Adrenal gland (tissue), 12 donors: Measurements from ENCODE around the gene FHL3. TPM values are rescaled to one million over a fixed set of nuclear protein-coding genes. Genes with fewer than 3 reads are reported as not detected.
"Not testable (repeated sequence)": the region's sequence is repeated elsewhere in the genome, so short reads cannot be mapped to it uniquely, and the experiment has no call there.

Experiments
- DNase-seq, 7 donors: peaks; one replicate each; pipeline ENCODE4 v3.0.0-alpha.2; 2019 to 2020
- H3K27ac ChIP-seq, 5 donors: fragments of 200-600 bp; sonication (generic) in 4 of 5; 1 replicate in 3 of 5; 2 replicates in 2 of 5; pipeline versions ENCODE4 v1.5.1 to v1.8.0; 2016 to 2020; ENCODE audit warnings: mild to moderate bottlenecking in 1 of 5
- H3K27me3 ChIP-seq: fragments of 200-600 bp; 2 replicates; pipeline ENCODE4 v1.8.0; 2021
- H3K36me3 ChIP-seq, 2 donors: fragments of 200-600 bp; replicated peaks in 1 of 2; 1 replicate in 1 of 2; 2 replicates in 1 of 2; pipeline versions ENCODE4 v1.5.1 to v1.8.0; 2018 to 2022
- H3K4me1 ChIP-seq, 2 donors: fragments of 200-600 bp; replicated peaks in 1 of 2; 1 replicate in 1 of 2; 2 replicates in 1 of 2; pipeline versions ENCODE4 v1.5.1 to v1.8.0; 2018 to 2021
- H3K4me3 ChIP-seq, 4 donors: fragments of 200-600 bp; sonication (generic) in 3 of 4; one replicate each; pipeline ENCODE4 v1.5.1; 2016 to 2018
- H3K9me3 ChIP-seq, 3 donors: fragments of 200-600 bp; sonication (generic) in 1 of 3; replicated peaks in 1 of 3; 1 replicate in 2 of 3; 2 replicates in 1 of 3; pipeline versions ENCODE4 v1.5.1 to v1.8.0; 2016 to 2021
- POLR2A ChIP-seq, 2 donors: fragments of 450-650 bp; IDR thresholded peaks; one replicate each; pipeline ENCODE4 v1.6.1; 2017; ENCODE audit warnings: antibody characterized with exemption in 2 of 2, mild to moderate bottlenecking in 2 of 2, moderate library complexity in 1 of 2
- WGBS, 4 donors: extraction: QIAGEN DNeasy Blood & Tissue Kit in 2 of 4; methylation state at CpG; one replicate each; pipeline versions ENCODE4 v1.1.5 to v1.1.7; 2013 to 2017; 5-methylcytosine and 5-hydroxymethylcytosine counted together
- intact Hi-C, 2 donors: fragments of 100-400 bp; cut with DNase I; formaldehyde crosslinking; loops; one replicate each; pipeline versions ENCODE4 v1.14.1 to v1.15.0; 2022 to 2023
- polyA plus RNA-seq, 3 donors: library from polyadenylated mRNA; stranded (reverse); fragments of 200-250 nt in 2 of 3; fragments of 350-450 nt in 1 of 3; fragmentation: Illumina TruSeq in 1 of 3; extraction: RNeasy Lipid Tissue Mini Kit (QIAGEN cat#74804) in 1 of 3; gene quantifications; one replicate each; pipeline ENCODE4 v1.2.3, GENCODE V29; 2013 to 2014
- total RNA-seq, 9 donors: library from RNA; depleted of rRNA in 4 of 9; stranded (reverse); fragments of >200 nt in 4 of 9; fragments of 120-200 nt in 1 of 9; fragmentation: NEBNext Ultra II Directional in 1 of 9; extraction: Animal tissue kit (Norgen Biotek cat#: 25700) in 1 of 9; gene quantifications; one replicate each; pipeline versions ENCODE4 v1.1.0 to v1.2.4, GENCODE V29; 2013 to 2023
- TF ChIP-seq, protein P1 (sequence below), 6 experiments: fragments of 450-650 bp in 4 of 6; fragments of 200-600 bp in 2 of 6; sonication (generic) in 1 of 6; IDR thresholded peaks; 1 replicate in 5 of 6; 2 replicates in 1 of 6; pipeline versions ENCODE4 v1.5.1 to v1.8.0; 2016 to 2021; ENCODE audit warnings: antibody characterized with exemption in 6 of 6, mild to moderate bottlenecking in 2 of 6, moderate library complexity in 1 of 6
- donor health status: healthy with polysubstance abuse.
- donor health status: Bipolar disorder and iron deficiency.
- donor health status: DM: yes; HTN: yes; CAD: no.
- donor health status: DM: no; HTN: no; CAD: no.
- donor health status: DM: no; HTN: no; CAD: no.
- donor health status: DM: yes; HTN: yes; CAD: no.

FHL3 gene
- total and polyA plus RNA-seq, 12 donors = 5.8 to 47.6 (median 23.2) TPM

DNA sequence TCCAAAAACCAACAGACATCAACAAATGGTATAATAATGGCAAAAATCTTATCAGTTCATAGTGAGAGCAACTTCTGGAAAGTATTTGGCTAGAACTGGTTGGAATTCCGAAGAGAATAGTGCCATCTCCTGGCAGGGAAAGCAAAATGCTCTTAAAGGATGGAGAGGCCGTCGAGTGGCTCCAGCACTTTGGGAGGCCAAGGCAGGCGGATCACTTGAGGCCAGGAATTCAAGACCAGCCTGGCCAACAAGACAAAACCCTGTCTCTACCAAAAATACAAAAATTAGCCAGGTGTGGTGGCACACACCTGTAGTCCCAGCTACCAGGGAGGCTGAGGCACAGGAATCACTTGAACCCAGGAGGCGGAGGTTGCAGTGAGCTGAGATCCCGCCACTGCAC is 30.2 kb downstream of the FHL3 start:
- not testable (repeated sequence) for H3K4me1 ChIP-seq, H3K27ac ChIP-seq, H3K4me3 ChIP-seq, H3K9me3 ChIP-seq, H3K27me3 ChIP-seq
- TF ChIP-seq, protein P1, sequence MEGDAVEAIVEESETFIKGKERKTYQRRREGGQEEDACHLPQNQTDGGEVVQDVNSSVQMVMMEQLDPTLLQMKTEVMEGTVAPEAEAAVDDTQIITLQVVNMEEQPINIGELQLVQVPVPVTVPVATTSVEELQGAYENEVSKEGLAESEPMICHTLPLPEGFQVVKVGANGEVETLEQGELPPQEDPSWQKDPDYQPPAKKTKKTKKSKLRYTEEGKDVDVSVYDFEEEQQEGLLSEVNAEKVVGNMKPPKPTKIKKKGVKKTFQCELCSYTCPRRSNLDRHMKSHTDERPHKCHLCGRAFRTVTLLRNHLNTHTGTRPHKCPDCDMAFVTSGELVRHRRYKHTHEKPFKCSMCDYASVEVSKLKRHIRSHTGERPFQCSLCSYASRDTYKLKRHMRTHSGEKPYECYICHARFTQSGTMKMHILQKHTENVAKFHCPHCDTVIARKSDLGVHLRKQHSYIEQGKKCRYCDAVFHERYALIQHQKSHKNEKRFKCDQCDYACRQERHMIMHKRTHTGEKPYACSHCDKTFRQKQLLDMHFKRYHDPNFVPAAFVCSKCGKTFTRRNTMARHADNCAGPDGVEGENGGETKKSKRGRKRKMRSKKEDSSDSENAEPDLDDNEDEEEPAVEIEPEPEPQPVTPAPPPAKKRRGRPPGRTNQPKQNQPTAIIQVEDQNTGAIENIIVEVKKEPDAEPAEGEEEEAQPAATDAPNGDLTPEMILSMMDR (IDR thresholded peaks at IDR 0.05) = peak; percentile 39 to 67 (median 58)
- H3K36me3 ChIP-seq = peaks cover 0 to 68% of the 10 kb centered on the region in 2 donors
- 50 to 54% (median 52%) methylated on average over 6 of the region's 6 CpGs for WGBS, 4 donors
- DNase-seq = peak in 5 of 7 donors; percentile 32 to 58 (median 39)
- intact Hi-C loops = loop anchor here in 1 of 2 donors (5.0 kb wide), 1 partner anchor 83 kb away; no protein-coding TSS in a partner anchor

DNA sequence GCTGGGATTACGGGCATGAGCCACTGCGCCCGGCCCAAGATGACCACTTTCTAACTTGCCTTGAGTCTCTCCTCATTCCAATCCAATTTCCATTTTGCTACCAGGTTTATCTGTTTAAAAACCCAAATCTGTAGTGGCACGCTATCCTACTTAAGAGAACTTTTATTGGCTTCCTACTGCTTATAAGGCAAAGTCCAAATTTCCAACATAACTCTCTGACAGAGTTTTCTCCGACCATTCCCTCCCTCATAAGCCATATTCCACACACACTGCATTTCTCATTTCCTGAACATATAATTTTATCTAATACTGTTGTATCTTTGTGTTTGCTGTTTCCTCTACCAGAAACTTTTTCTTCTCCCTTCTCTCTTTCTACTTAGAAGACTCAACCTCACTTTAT is 30.7 kb downstream of the FHL3 start:
- no peak for DNase-seq
- Histone ChIP-seq H3K36me3 (peaks cover 0 to 67% of the 10 kb centered on the region in 2 donors), H3K4me3 (no peak overlapping the region), H3K27me3 (no peaks in the 10 kb centered on the region), H3K9me3 (no peaks in the 10 kb centered on the region), H3K4me1 (no peaks in the 10 kb centered on the region), H3K27ac (no peak overlapping the region)
- intact Hi-C loops = no loop called here
- TF ChIP-seq POLR2A (IDR thresholded peaks at IDR 0.05) = no peak
- TF ChIP-seq, protein P1 (IDR thresholded peaks at IDR 0.05) = no peak
- WGBS, 4 donors = 95 to 98% (median 96%) methylated on average over 5 of the region's 5 CpGs

DNA sequence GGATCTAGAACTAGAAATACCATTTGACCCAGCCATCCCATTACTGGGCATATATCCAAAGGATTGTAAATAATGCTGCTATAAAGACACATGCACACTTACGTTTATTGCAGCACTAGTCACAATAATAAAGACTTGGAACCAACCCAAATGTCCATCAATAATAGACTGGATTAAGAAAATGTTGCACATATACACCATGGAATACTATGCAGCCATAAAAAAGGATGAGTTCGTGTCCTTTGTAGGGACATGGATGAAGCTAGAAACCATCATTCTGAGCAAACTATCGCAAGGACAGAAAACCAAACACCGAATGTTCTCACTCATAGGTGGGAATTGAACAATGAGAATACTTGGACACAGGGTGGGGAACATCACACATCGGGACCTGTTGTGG is 31.6 kb downstream of the FHL3 start:
- peaks cover 0 to 67% of the 10 kb centered on the region in 2 donors for H3K36me3 ChIP-seq
- WGBS, 4 donors = 90 to 94% (median 92%) methylated on average over 5 of the region's 5 CpGs
- intact Hi-C loops = not testable (repeated sequence)

DNA sequence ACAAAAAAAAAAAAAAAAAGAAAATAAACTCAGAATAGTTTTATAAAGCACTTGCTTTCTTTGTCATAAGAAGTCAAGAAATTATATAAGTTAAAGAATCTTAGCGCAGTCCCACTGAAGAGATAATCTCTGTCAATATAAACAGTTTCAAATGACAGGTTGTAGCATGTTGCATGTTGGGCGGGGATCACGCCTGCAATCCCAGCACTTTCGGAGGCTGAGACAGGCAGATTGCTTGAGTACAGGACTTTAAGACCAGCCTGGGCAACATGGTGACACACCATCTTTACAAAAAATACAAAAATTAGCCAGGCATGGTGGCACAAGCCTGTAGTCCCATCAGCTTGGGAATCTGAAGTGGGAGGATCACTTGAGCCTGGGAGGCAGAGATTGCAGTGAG is 40.0 kb downstream of the FHL3 start:
- intact Hi-C loops = no loop called here
- H3K36me3 ChIP-seq = peaks cover 0 to 58% of the 10 kb centered on the region in 2 donors
- 86 to 97% (median 96%) methylated on average over 4 of the region's 4 CpGs for WGBS, 4 donors
- no peak for DNase-seq
- no peak overlapping the region for H3K4me3 ChIP-seq
- no peaks in the 10 kb centered on the region for H3K27me3 ChIP-seq
- no peak for TF ChIP-seq POLR2A (IDR thresholded peaks at IDR 0.05)
- TF ChIP-seq, protein P1 (IDR thresholded peaks at IDR 0.05) = no peak
- no peaks in the 10 kb centered on the region for H3K4me1 ChIP-seq
- no peak overlapping the region for H3K27ac ChIP-seq
- H3K9me3 ChIP-seq = no peaks in the 10 kb centered on the region

More for the DNA sequence above, 31.6 kb downstream of the FHL3 start:
- not testable (repeated sequence) for H3K27ac ChIP-seq, DNase-seq, H3K27me3 ChIP-seq, H3K4me1 ChIP-seq, H3K4me3 ChIP-seq, H3K9me3 ChIP-seq

DNA sequence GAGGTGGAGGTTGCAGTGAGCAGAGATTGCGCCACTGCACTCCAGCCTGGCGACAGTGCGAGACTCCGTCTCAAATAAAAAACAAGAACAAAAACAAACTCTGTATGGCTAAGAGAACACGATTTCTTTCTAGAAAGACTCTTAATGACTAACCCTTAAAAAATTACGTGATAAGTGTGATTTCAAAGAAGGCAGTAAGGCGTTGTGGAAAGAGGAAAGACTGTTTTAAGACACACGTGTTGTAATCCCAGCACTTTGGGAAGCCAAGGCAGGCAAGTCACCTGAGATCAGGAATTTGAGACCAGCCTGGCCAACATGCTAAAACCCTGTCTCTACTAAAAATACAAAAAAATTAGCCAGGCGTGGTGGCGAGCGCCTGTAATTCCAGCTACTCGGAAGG is 41.2 kb downstream of the FHL3 start:
- H3K4me1 ChIP-seq, DNase-seq, H3K9me3 ChIP-seq, H3K27ac ChIP-seq, H3K4me3 ChIP-seq, intact Hi-C loops, H3K27me3 ChIP-seq: not testable (repeated sequence)
- H3K36me3 ChIP-seq = peaks cover 0 to 60% of the 10 kb centered on the region in 2 donors
- WGBS, 4 donors = 85 to 92% (median 87%) methylated on average over 12 of the region's 12 CpGs
